SKM-1 (cell line): ENCODE data around the gene SAMD4A.
"Not testable (repeated sequence)": the region's sequence is repeated elsewhere in the genome, so short reads cannot be mapped to it uniquely, and the experiment has no call there.

Source experiments
- DNase-seq: peaks from one replicate; lab custom pipeline; 2025; ENCODE audit not compliant: unreplicated experiment; lab: John Stamatoyannopoulos, UW

SAMD4A gene

GRCh38 chr14:54722791-54723432 is 156.0 kb downstream of the SAMD4A start:
- DNase-seq, result no peak

GRCh38 chr14:54724123-54724522 is 157.2 kb downstream of the SAMD4A start:
- DNase-seq, result no peak

GRCh38 chr14:54724676-54725325 is 157.9 kb downstream of the SAMD4A start:
- no peak for DNase-seq

- DNase-seq, result no peak
These were observed 159.1 kb downstream of the SAMD4A start for GRCh38 chr14:54725998-54726397.

DNA sequence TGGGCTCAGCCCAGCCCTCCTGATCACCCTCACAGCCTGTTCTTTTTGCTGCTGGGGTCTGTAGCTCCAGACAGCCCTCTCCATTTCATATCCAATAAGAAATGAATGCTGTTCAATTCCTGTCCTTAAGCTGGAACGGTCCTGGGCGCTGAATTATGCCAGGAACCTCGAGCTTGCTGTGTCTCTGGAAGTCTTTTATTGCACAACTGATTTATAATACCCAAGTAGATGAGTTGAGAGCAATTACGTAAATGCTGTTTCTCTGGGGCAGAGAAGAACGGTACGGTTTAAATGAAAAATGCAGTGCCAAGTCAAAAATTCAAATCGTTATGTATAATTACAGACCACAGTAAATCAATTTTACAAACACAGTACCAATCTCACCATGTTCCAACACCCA is 161.0 kb downstream of the SAMD4A start:
- no peak for DNase-seq

DNA sequence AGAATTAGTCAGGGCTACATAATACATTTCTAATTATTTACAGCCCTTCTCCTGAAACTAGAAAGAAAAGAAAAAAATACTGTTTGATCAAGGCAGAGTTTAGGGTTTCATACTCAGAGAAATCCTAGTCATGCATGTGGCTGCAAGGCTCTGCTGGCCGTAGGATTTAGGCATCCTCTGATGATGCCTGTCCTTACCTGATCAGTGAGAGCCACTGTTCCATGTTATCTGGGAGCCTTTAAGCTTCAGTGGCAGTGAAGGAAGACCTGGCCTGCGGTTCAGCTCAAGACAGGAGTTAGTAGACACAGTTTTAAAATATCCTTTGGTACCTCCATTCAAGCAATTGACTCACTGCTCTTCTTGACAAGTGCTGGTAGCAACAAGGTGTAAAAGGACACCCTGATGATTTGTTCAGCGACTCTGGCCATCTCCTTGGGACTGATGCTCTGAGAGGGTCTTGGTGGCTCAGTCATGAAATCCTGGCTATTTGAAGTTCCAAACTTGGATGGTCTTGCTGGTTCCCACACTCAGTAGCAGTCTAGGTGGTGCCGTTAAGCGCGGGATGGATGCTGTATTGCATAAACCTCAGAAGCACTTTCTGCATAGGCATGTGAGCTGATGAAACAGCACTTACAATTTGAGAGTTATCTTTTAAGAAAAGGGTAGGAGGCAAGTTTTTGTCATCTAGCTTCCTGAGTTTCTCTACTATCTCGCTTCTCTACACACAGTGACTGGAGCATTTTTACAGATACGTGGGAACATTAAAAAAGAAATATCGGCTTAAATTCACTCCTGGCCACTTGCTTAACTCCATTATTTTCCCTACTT is 162.0 kb downstream of the SAMD4A start:
- no peak for DNase-seq

GRCh38 chr14:54730156-54730961 is 163.4 kb downstream of the SAMD4A start:
- DNase-seq, result no peak

DNA sequence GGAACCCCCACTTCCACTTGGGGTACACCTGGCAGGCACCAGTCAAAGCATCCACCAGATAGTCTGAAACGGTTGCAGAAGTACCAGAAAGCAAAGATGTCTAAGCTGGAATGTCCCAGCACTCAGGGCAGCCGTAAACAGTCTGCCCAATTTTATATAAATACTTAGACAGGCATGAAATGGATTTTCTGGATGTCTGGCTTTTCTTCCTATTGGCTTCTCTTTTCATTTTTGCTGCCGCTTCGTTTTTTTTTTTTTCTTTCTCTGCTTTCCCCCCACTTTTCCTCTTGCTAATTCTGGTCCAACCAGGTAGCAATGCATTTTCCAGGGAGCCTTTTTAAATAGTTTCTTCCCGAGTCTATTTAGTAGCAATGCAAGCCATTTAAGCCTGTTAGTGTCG is 168.0 kb downstream of the SAMD4A start:
- no peak for DNase-seq

- no peak for DNase-seq
These were observed 168.5 kb downstream of the SAMD4A start for GRCh38 chr14:54735424-54735823.

DNA sequence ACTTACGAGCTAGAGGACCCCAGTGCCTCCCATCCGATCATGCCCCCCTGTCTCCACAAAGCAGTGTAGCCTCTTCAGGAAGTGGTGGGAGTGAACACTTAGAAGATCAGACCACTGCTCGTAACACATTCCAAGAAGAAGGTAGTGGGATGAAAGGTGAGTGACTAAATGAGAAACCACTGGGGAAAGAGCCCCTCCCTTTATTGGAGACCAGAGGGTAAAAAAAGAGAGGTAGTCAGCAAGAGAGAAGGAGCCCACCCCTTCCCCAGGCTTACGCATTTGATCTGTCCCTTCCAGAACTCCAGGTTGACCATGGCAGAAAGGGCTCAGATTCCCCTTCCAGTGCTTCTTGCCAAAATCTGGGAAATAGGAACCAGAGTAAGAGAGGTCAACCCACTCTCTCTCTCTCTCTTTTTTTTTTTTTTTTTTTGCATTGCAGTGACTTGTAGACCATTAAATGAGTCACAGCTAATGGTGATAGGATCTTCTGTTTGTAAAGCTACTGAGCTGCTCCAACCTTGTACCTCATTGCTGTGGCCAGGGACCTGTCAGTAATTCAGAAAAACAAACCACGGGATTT is 170.3 kb downstream of the SAMD4A start:
- DNase-seq, result no peak

- no peak for DNase-seq
These were observed 171.1 kb downstream of the SAMD4A start for GRCh38 chr14:54738009-54738408.

- DNase-seq, result no peak
These were observed 172.6 kb downstream of the SAMD4A start for GRCh38 chr14:54739514-54739913.

DNA sequence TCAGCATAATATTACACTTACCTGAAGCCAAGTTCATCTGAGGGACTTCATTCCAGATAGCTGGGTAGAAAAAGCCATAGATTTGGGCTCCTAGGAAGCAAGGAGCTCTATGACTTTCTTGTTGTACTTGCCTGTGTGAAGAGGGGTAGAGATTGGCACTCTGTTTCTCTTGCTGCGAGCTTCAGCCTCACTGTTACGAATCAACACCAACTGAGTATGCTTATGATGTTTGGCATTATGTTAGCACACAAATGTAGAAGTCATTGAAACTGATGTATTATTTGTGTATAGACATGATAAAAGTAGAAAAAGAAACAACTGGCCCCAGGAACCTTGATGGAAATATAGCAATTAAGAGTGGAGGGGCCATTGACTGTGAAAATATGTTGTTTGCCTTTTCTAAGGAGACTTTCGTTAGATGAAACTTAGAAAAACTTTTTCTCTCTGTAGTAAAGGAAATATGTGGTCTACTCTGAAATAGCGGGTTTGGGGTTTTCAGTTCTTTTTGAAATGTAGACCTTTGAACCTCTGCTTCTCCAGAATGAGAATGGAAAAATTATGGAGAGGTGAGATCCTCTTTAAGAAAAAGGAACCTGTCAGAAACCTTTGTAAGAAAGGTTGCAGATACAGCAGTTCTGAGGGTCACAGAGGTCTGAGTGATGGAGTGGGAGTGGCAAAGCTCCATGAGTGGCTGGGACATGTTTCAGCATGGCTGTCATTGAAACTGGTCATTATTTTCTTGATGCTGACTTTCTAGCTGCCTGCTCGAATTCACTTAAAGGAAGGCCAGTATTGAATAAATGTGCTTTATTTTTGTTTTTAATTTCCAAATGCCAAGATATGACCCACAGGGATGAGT is 175.8 kb downstream of the SAMD4A start:
- no peak for DNase-seq

DNA sequence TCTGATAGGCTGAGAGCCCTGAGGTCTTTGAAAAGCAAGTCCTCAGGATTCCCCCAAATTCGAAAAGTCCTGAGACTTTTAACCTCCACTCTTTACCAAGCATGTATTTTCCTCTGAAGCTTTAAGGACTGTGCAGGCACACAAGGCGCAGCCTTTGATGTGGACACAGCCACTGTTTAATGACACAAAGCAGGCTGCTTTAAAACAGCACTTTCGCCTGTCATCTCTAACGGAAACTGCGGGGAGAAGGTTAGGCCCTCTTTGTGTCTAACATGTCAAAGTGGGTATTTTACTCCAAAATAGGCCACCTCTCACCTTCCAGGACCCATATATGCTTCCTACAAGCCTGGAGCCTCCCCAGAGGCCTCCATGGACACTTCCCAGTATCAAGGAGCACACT is 176.5 kb downstream of the SAMD4A start:
- no peak for DNase-seq

GRCh38 chr14:54746019-54746418 is 179.1 kb downstream of the SAMD4A start:
- DNase-seq, result no peak

GRCh38 chr14:54747616-54748015 is 180.7 kb downstream of the SAMD4A start:
- DNase-seq, result no peak

DNA sequence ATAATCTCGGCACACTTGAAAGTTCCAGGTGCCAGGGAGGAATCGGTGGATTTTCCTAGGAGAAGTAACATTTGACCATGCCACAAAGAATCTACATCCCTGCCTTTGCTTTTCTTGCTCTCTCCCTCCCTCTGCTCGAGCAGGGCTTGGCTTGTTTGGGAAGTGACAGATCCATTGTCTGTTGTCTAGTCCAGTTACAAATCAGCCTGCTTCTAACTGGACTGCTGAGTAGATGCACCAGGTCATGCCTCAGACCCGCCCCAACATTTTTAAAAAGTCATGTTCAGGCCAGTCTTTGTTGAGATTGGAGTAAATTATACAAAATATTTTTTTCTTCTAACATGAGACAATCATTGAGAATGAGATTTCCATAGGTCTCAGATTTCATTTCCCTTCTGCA is 182.3 kb downstream of the SAMD4A start:
- DNase-seq, result no peak

- no peak for DNase-seq
These were observed 182.8 kb downstream of the SAMD4A start for GRCh38 chr14:54749727-54750126.

GRCh38 chr14:54752611-54753010 is 185.7 kb downstream of the SAMD4A start:
- DNase-seq, result not testable (repeated sequence)

DNA sequence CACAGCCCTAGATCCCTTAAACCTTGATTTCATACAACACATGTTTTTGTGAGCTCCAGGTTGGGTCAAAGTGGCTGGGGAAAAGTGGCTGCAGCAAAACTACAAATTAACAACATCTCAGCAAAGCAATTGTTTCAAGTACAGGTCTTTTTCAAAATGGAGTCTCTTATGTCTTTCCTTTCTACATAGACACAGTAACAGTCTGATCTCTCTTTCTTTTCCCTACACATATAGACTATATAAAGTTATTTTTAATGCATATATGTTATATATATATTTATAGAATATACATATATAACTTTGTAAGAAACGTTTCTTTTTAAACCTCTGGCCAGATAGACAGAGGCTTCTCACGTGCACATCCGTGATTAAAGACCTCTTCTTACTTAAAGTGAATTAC is 186.5 kb downstream of the SAMD4A start:
- DNase-seq, result not testable (repeated sequence)
